ENCODE data around the gene CEP95.

Gene CEP95

DNA sequence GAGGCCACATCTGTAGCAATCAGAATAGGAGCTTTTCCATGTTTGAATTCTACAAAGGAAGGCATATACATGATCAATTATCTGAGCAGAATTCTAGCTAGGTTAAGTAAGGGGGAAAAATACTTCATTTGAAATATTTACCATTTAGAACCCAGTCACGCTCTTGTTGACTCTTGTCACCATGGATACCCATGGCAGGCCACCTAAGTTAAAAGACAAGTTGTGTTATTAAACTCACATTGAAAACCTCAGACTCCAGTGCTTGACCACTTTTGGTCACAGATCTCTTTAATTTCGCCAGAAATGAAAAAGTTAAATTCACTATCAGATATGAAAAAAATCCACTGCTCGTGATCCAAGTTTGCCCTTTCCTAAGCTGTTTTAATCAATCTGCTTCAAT lies 4.8 kb upstream of the CEP95 start:
- TF ChIP-seq, protein P1, sequence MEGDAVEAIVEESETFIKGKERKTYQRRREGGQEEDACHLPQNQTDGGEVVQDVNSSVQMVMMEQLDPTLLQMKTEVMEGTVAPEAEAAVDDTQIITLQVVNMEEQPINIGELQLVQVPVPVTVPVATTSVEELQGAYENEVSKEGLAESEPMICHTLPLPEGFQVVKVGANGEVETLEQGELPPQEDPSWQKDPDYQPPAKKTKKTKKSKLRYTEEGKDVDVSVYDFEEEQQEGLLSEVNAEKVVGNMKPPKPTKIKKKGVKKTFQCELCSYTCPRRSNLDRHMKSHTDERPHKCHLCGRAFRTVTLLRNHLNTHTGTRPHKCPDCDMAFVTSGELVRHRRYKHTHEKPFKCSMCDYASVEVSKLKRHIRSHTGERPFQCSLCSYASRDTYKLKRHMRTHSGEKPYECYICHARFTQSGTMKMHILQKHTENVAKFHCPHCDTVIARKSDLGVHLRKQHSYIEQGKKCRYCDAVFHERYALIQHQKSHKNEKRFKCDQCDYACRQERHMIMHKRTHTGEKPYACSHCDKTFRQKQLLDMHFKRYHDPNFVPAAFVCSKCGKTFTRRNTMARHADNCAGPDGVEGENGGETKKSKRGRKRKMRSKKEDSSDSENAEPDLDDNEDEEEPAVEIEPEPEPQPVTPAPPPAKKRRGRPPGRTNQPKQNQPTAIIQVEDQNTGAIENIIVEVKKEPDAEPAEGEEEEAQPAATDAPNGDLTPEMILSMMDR (IDR thresholded peaks at IDR 0.05; ENCODE audit: low read depth, low read length) = no peak
- TF ChIP-seq MYC (IDR thresholded peaks at IDR 0.05; ENCODE audit: low read depth, low read length) = no peak
- TF ChIP-seq POLR2A (IDR thresholded peaks at IDR 0.05; ENCODE audit: extremely low read depth, insufficient read length) = no peak
- TF ChIP-seq, protein P2, sequence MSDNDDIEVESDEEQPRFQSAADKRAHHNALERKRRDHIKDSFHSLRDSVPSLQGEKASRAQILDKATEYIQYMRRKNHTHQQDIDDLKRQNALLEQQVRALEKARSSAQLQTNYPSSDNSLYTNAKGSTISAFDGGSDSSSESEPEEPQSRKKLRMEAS (IDR thresholded peaks at IDR 0.05; ENCODE audit: low read depth, low read length) = no peak
- no peak overlapping the region for H3K4me3 ChIP-seq (ENCODE audit: low read depth, low read length)
- DNase-seq (ENCODE audit: low read depth) = no peak

DNA sequence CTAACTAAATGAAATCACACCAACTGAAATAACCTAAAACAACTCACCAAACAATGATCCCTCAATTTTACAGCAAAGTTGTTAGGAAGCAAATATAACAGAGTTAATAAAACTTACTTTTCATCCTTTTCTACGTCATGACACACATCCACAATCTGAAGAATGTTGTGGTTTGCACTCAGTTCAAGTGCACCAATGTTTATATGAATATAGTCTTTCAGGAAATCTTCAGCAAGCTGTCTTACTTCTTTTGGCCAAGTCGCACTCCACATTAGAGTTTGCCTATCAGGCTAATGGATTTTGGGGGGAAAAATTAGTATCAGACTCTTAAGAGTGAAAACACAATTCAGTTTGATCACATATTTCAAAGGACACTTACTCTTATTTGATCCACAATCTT lies 4.0 kb upstream of the CEP95 start:
- TF ChIP-seq, protein P1 (IDR thresholded peaks at IDR 0.05; ENCODE audit: low read depth, low read length) = no peak
- TF ChIP-seq MYC (IDR thresholded peaks at IDR 0.05; ENCODE audit: low read depth, low read length) (no peak), POLR2A (IDR thresholded peaks at IDR 0.05; ENCODE audit: extremely low read depth, insufficient read length) (no peak)
- TF ChIP-seq, protein P2 (IDR thresholded peaks at IDR 0.05; ENCODE audit: low read depth, low read length) = no peak
- peak overlapping the region; percentile 14 for H3K4me3 ChIP-seq (ENCODE audit: low read depth, low read length)
- no peak for DNase-seq (ENCODE audit: low read depth)

DNA sequence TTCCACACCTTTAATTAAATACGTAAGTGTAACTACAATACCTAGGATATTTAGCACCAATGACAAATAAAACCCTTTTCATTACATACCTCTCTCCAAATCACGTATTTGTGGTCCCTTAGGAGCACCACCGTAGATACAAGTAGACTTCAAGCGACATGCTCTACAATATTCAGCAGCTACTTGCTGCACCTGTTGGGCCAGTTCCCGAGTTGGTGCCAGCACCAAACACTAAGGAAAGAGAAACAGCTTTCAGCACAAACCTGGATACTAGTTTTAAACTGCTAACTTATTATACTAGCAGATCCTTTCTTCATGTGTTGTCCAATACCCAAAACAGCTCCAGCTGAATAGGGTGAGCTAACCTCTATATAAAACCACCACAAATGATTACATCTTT lies 3.4 kb upstream of the CEP95 start:
- DNase-seq (ENCODE audit: low read depth) = no peak
- TF ChIP-seq, protein P2 (IDR thresholded peaks at IDR 0.05; ENCODE audit: low read depth, low read length) = no peak
- TF ChIP-seq POLR2A (IDR thresholded peaks at IDR 0.05; ENCODE audit: extremely low read depth, insufficient read length) (no peak), MYC (IDR thresholded peaks at IDR 0.05; ENCODE audit: low read depth, low read length) (no peak)
- TF ChIP-seq, protein P1 (IDR thresholded peaks at IDR 0.05; ENCODE audit: low read depth, low read length) = no peak
- H3K4me3 ChIP-seq (ENCODE audit: low read depth, low read length) = peak overlapping the region; percentile 99

DNA sequence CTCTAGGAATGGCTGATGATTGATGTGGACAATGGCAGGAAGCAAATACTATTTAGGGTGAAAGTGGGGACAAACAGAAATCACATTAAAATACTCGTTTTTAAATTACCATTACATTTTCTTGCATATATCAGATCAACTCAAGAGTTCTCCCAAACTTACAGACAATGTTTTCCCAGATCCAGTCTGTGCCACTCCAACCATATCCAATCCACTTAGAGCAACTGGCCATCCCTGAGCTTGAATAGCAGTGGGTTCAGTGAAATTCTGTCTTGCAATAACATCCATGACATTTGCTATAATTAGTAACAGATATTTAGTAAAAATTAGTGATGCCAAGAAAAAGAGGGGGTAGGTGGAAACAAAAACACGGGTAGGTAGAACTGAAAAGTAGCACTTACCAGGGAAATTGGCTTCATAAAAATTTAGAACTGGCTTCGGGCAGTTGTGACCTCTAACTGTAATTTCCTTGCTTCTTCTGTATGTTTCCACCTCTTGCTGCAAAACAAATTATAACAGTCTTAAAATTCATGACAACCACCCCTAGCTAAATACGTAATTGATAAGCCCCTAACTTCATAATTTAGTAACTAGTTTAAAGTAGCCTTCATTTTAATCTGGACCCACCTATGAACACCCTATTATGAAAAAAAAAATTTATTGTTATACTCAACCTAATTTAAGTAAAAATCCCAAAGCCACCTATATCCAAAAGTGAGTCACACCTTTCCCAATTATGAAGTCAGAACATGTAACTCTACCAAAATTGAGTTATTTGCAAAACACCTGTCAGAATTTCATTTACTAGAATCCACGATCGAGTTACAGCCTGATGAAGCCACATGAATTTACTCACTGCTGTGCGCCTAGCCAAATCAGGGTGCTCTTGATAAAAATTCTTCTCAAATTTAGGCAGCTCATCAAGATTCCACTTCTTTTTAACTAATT lies 2.7 kb upstream of the CEP95 start:
- peak overlapping the region; percentile 99 for H3K4me3 ChIP-seq (ENCODE audit: low read depth, low read length)
- TF ChIP-seq, protein P2 (IDR thresholded peaks at IDR 0.05; ENCODE audit: low read depth, low read length) = no peak
- TF ChIP-seq, protein P1 (IDR thresholded peaks at IDR 0.05; ENCODE audit: low read depth, low read length) = no peak
- TF ChIP-seq POLR2A (IDR thresholded peaks at IDR 0.05; ENCODE audit: extremely low read depth, insufficient read length) (no peak), MYC (IDR thresholded peaks at IDR 0.05; ENCODE audit: low read depth, low read length) (no peak)
- no peak for DNase-seq (ENCODE audit: low read depth)

DNA sequence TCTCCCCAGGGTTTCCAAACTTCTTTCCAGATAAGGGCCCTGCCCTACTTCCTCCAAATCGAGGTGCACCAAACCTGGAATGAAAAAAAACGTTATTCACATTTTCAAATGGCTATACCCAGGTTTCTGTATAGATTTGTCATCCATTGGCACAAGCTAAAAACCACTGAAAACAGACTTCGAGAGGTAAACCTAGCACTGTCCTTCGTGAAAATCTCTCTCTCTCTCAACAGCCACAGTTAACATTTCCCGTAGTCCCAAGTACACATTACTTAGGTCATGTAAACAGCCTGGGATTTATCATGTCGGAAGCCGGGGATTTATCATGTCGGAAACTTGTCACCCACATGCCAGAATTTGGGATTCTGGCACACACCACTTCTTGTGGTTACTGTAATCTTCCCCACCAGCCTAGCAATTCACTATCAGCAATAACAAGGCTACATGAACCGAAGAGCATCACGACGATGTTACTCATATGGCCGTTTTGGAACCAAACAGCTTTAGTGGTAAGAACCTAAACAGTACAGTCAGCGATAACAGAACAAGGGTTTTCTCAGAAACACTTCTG lies 1.9 kb upstream of the CEP95 start:
- H3K4me3 ChIP-seq (ENCODE audit: low read depth, low read length) = peak overlapping the region; percentile 99
- DNase-seq (ENCODE audit: low read depth) = no peak
- TF ChIP-seq, protein P2 (IDR thresholded peaks at IDR 0.05; ENCODE audit: low read depth, low read length) = no peak
- TF ChIP-seq, protein P1 (IDR thresholded peaks at IDR 0.05; ENCODE audit: low read depth, low read length) = no peak
- no peak for TF ChIP-seq POLR2A (IDR thresholded peaks at IDR 0.05; ENCODE audit: extremely low read depth, insufficient read length)

Data from NB4 (cell line).